ENCODE measurements around the gene ALB. TPM values are rescaled to one million over a fixed set of nuclear protein-coding genes. Genes with fewer than 3 reads are reported as not detected.

Gene ALB
- total RNA-seq, 1 donor from 2014 or later = not detected

GRCh38 chr4:73438582-73439215 lies 34.6 kb downstream of the ALB start:
- Mint-ChIP-seq H3K36me3 (ENCODE audit: low read depth) (no peaks in the 10 kb centered on the region), H3K4me1 (no peaks in the 10 kb centered on the region), H3K4me3 (no peak overlapping the region), H3K27me3 (peaks cover 15% of the 10 kb centered on the region), H3K9me3 (no peaks in the 10 kb centered on the region), H3K27ac (no peak overlapping the region)
- DNase-seq (no peak), ATAC-seq (ENCODE audit: low read depth) (no peak)
- ChIA-PET POLR2A (no interaction called here), CTCF (no interaction called here)
- intact Hi-C loops (cut with micrococcal nuclease) = loop anchor here (5.0 to 10.0 kb wide), 2 partner anchors 214 to 696 kb away; no protein-coding TSS in a partner anchor
- TF ChIP-seq, protein P1, sequence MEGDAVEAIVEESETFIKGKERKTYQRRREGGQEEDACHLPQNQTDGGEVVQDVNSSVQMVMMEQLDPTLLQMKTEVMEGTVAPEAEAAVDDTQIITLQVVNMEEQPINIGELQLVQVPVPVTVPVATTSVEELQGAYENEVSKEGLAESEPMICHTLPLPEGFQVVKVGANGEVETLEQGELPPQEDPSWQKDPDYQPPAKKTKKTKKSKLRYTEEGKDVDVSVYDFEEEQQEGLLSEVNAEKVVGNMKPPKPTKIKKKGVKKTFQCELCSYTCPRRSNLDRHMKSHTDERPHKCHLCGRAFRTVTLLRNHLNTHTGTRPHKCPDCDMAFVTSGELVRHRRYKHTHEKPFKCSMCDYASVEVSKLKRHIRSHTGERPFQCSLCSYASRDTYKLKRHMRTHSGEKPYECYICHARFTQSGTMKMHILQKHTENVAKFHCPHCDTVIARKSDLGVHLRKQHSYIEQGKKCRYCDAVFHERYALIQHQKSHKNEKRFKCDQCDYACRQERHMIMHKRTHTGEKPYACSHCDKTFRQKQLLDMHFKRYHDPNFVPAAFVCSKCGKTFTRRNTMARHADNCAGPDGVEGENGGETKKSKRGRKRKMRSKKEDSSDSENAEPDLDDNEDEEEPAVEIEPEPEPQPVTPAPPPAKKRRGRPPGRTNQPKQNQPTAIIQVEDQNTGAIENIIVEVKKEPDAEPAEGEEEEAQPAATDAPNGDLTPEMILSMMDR (IDR thresholded peaks at IDR 0.05) = no peak

DNA sequence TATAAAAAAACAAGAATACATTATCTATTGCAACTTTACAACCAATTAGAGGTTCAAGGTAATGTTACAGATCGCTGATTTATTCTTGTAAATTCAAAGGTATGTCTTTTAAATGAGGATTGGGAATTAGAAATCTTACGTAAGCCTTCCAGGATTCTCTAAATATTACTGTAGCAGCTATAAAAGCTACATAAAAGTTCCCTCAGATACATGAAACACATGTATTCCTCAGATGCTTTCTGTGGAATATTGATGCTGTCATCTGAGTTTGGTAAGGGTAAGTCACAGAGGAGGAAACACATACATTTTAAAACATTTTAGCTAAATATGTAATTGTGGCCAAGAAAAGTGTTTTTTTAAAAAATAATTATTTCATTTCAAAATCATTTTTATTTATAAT lies 35.4 kb downstream of the ALB start:
- DNase-seq (no peak), ATAC-seq (ENCODE audit: low read depth) (no peak)
- Mint-ChIP-seq H3K4me3 (no peak overlapping the region), H3K4me1 (no peaks in the 10 kb centered on the region), H3K9me3 (no peaks in the 10 kb centered on the region), H3K27ac (no peak overlapping the region), H3K27me3 (peaks cover 13% of the 10 kb centered on the region), H3K36me3 (ENCODE audit: low read depth) (no peaks in the 10 kb centered on the region)
- intact Hi-C loops (cut with micrococcal nuclease) = loop anchor here (5.0 to 10.0 kb wide), 2 partner anchors 213 to 695 kb away; no protein-coding TSS in a partner anchor
- ChIA-PET CTCF (no interaction called here), POLR2A (no interaction called here)
- TF ChIP-seq, protein P1 (IDR thresholded peaks at IDR 0.05) = no peak

DNA sequence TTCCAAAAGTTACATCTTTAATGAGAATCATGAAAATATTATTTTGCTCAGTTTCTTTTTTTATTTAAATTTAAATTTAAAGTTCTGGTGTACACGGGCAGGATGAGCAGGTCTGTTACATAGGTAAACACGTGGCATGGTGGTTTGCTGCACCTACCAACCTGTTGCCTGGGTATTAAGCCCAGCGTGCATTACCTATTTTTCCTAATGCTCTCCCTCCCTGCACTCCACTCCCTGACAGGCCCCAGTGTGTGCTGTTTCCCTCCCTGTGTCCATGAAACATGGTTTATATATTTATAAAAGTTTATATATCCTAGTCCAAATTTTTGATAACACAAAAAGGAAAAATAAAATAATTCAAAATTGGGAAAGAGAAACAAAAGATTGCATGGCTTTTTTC lies 35.9 kb downstream of the ALB start:
- Mint-ChIP-seq H3K27me3 (peaks cover 15% of the 10 kb centered on the region), H3K4me3 (no peak overlapping the region), H3K36me3 (ENCODE audit: low read depth) (no peaks in the 10 kb centered on the region), H3K27ac (no peak overlapping the region), H3K9me3 (no peaks in the 10 kb centered on the region), H3K4me1 (no peaks in the 10 kb centered on the region)
- TF ChIP-seq, protein P1 (IDR thresholded peaks at IDR 0.05) = no peak
- POLR2A ChIA-PET = no interaction called here
- CTCF ChIA-PET = no interaction called here
- intact Hi-C loops (cut with micrococcal nuclease) = loop anchor here (5.0 to 10.0 kb wide), 3 partner anchors 212 to 1145 kb away; no protein-coding TSS in a partner anchor
- ATAC-seq (ENCODE audit: low read depth) = no peak
- DNase-seq = no peak

DNA sequence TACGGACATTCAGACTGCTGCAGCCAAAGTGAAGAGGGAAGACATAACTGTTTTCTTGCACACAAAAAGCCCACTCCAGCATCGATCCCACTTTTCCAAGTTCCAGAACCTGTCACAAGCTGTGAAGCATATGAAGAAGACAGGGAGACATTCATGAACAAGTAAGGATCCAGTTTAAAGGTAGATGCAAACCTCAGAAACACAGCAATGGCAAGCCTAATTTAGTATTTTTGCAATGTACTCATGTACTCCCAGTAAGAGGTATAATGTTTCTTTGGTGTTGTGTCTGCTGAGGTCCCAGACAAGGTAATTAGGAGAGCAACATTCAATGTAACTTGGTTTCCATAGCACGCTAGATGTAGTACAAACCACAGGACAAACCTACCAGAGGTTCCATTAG lies 36.6 kb downstream of the ALB start:
- TF ChIP-seq, protein P1 (IDR thresholded peaks at IDR 0.05) = no peak
- H3K27me3 Mint-ChIP-seq = peaks cover 15% of the 10 kb centered on the region
- no peaks in the 10 kb centered on the region for H3K4me1 Mint-ChIP-seq
- intact Hi-C loops (cut with micrococcal nuclease) = loop anchor here (10.0 kb wide), 1 partner anchor 1146 kb away; no protein-coding TSS in a partner anchor
- ChIA-PET POLR2A (no interaction called here), CTCF (no interaction called here)
- H3K9me3 Mint-ChIP-seq = no peaks in the 10 kb centered on the region
- ATAC-seq (ENCODE audit: low read depth) (no peak), DNase-seq (no peak)
- H3K27ac Mint-ChIP-seq = no peak overlapping the region
- no peak overlapping the region for H3K4me3 Mint-ChIP-seq
- no peaks in the 10 kb centered on the region for H3K36me3 Mint-ChIP-seq (ENCODE audit: low read depth)

DNA sequence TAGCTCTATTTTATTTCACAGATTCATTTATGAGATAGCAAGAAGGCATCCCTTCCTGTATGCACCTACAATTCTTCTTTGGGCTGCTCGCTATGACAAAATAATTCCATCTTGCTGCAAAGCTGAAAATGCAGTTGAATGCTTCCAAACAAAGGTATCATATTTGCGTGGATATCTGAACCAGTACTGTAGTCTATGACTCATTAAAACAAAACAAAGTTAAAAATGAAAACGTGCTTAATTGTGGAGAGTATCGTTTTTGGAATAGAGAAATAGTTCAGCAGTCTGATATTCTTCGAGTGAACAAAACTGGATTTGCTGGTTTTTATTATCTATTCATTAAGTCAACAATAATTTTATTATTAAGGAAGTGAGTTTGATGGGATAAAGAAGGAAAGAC lies 38.2 kb downstream of the ALB start:
- H3K27me3 Mint-ChIP-seq = peaks cover 20% of the 10 kb centered on the region
- H3K9me3 Mint-ChIP-seq = no peaks in the 10 kb centered on the region
- DNase-seq = no peak
- H3K36me3 Mint-ChIP-seq (ENCODE audit: low read depth) = no peaks in the 10 kb centered on the region
- ChIA-PET CTCF (no interaction called here), POLR2A (no interaction called here)
- intact Hi-C loops (cut with micrococcal nuclease) = loop anchor here (10.0 kb wide), 1 partner anchor 1147 kb away; no protein-coding TSS in a partner anchor
- no peak overlapping the region for H3K27ac Mint-ChIP-seq
- no peaks in the 10 kb centered on the region for H3K4me1 Mint-ChIP-seq
- ATAC-seq (ENCODE audit: low read depth) = no peak
- H3K4me3 Mint-ChIP-seq = no peak overlapping the region
- TF ChIP-seq, protein P1 (IDR thresholded peaks at IDR 0.05) = no peak

Measured in activated B cell treated with CpG ODN at 0.5 μM for 24 hours (primary cell).